Central memory CD8-positive, alpha-beta T cell (primary cell): ENCODE data around the gene RRBP1.

Source experiments
- ATAC-seq: fragments of 150-1000 bp; cut with Tn5 transposase; replicated peaks from 2 replicates; pipeline ENCODE4 v1.10.0; 2022; ENCODE audit warnings: mild to moderate bottlenecking, moderate FRiP score, moderate number of reproducible peaks; ENCODE audit not compliant: poor library complexity, severe bottlenecking; ENCODE audit errors: extremely low read depth
- DNase-seq, 2 donors: peaks; one replicate each; pipeline ENCODE4 v3.0.0; 2021; ENCODE audit warnings: low spot score in 2 of 2
- H3K27ac Mint-ChIP-seq: one replicate; pipeline ENCODE4 v1.8.0; 2022; ENCODE audit warnings: low read depth, mild to moderate bottlenecking, moderate library complexity, mixed read lengths
- H3K27me3 Mint-ChIP-seq: one replicate; pipeline ENCODE4 v1.8.0; 2022; ENCODE audit warnings: mixed read lengths
- H3K36me3 Mint-ChIP-seq: one replicate; pipeline ENCODE4 v1.8.0; 2022; ENCODE audit warnings: mild to moderate bottlenecking, moderate library complexity, mixed read lengths; ENCODE audit not compliant: insufficient read depth
- H3K4me1 Mint-ChIP-seq: one replicate; pipeline ENCODE4 v1.8.0; 2022; ENCODE audit warnings: mixed read lengths
- H3K4me3 Mint-ChIP-seq: one replicate; pipeline ENCODE4 v1.8.0; 2022; ENCODE audit warnings: mild to moderate bottlenecking, moderate library complexity, mixed read lengths
- H3K9me3 Mint-ChIP-seq: one replicate; pipeline ENCODE4 v1.8.0; 2022; ENCODE audit warnings: mixed read lengths

RRBP1 gene

DNA sequence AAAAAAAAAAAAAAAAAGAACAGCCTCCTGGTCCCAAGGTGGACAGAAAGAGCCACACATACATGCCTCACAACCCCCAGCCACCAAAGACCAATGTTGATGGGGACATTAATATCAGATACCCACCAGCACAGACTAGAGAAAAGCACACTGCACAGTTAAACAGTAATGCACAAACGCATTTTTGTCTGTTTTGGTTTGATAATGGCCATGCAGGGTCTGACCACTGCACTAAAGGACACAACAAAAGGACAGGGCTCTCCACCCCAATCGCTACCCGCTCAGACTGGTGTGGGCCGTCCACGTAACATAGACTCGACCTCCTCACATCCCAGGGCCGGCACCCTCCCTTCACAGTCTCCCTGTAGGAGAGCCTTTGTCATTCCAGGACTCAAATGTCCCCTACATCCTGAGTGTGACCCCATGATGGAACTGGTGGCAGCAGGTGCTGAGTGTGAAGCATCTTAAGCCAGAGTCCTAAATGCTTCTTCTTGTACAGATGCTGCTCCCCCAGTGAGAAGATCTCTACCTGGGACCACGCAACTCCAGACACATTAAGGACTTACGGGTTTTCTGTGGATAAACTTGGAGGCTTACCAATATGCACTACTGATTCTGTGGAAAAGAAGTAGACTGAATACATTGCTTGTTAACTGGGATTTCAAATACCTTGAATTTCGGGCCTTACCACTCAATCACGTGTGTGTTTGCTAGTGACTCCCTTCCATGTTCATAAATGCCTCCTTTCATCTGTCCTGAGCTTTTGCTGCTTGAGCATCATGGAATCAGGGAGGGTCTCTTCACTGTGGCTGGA, 28.0 kb downstream of the RRBP1 start:
- H3K9me3 Mint-ChIP-seq = no peaks in the 10 kb centered on the region
- no peak overlapping the region for H3K4me3 Mint-ChIP-seq
- peaks cover 10% of the 10 kb centered on the region for H3K36me3 Mint-ChIP-seq
- H3K27me3 Mint-ChIP-seq = no peaks in the 10 kb centered on the region
- no peak overlapping the region for H3K27ac Mint-ChIP-seq
- ATAC-seq = no peak
- no peak for DNase-seq
- no peaks in the 10 kb centered on the region for H3K4me1 Mint-ChIP-seq

DNA sequence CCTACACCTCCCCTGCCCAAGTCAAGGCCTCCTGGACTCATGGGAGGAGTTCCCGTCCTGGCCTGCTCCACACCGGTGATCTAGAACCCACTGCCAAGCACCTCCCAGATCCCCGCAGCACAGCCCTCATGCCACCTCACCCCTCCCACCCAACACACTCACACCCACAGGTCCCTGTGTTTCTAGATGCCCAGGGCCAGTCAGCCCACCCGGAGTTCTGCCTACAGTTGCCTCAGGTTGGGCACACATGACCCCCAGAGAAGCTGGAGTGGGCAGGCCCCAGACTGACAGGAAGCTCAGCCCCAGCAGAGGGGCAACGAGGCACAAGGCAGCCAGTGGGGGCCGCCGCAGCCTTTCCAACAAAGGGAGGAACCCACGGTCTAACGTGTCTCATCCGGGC, 29.6 kb downstream of the RRBP1 start:
- Mint-ChIP-seq H3K4me1 (no peaks in the 10 kb centered on the region), H3K27ac (no peak overlapping the region), H3K27me3 (no peaks in the 10 kb centered on the region), H3K4me3 (no peak overlapping the region), H3K9me3 (no peaks in the 10 kb centered on the region), H3K36me3 (peaks cover 6% of the 10 kb centered on the region)
- DNase-seq = no peak
- no peak for ATAC-seq

- H3K27me3 Mint-ChIP-seq = no peaks in the 10 kb centered on the region
- H3K4me3 Mint-ChIP-seq = no peak overlapping the region
- peaks cover 5% of the 10 kb centered on the region for H3K36me3 Mint-ChIP-seq
- DNase-seq (no peak), ATAC-seq (no peak)
- H3K27ac Mint-ChIP-seq = no peak overlapping the region
- H3K4me1 Mint-ChIP-seq = no peaks in the 10 kb centered on the region
- H3K9me3 Mint-ChIP-seq = no peaks in the 10 kb centered on the region
These were observed 30.2 kb downstream of the RRBP1 start for GRCh38 chr20:17651760-17652388.

DNA sequence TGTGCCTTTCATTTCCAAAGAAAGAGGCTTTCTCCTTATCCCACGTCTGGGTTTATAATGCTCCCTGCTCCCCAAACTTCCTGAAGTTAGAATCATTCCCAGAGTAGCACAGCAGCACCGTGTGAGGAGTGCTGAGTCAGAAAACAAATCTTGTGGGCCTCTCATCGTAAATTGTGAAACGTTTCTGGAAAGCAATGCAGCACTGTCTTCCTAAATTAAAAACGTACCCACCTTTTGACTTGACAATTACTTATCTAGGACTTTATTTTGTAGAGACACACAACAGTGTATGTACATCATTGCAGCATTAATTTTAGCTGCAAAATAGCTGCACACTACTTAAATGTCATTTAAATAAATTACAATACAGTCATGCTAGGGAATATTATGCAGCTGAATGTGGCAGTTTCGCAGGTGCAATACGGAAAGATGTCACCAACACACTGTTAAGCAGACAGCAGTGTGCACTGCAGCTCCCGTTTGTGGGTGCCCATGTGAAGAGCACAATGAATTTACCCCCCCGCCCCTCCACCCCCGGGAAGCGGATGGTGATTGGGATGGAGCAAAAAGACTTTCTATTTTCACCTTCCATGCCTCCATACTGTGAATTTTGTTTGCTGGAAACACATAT, 30.8 kb downstream of the RRBP1 start:
- Mint-ChIP-seq H3K27ac (no peak overlapping the region), H3K27me3 (no peaks in the 10 kb centered on the region), H3K4me1 (no peaks in the 10 kb centered on the region), H3K9me3 (no peaks in the 10 kb centered on the region), H3K4me3 (no peak overlapping the region), H3K36me3 (peaks cover 5% of the 10 kb centered on the region)
- no peak for ATAC-seq
- DNase-seq = no peak

DNA sequence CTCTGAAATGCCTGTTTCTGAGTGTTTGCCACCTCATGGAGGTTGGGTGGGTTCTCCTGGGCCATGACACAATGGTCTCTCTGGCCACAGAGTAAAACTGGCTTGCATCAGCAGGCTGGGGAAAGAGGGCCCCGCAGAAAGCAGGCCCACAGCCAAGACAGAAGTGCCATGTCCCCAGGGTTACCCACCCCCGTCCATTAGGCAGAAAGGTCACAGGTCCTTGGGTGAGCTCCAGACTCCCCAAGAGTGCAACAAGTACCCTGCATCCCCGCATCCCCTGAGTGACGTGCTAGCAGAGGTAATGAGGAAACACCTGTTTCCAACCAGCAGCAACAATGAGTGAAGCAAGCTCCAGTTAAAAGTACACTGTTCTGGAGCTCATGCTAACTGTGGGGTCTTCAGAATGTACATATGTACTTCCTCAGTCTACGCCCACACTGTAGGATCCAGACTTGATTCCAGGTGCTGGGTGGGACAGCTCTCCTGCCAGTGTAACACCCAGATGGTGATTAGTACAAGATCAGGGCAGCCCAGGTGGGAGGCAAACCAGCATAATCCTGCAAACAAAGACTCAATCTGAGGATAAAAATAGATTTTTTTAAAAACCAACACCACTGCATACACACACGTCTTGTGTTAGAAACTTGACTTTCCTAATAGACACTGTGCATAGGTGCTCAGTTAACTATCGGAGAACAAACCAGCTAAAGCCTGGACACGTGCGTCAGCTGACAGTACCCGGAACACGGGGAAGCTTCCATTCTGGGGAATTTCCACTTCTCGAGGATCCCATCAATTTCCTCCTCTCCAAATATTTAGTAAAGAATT, 31.5 kb downstream of the RRBP1 start:
- no peak overlapping the region for H3K4me3 Mint-ChIP-seq
- ATAC-seq (no peak), DNase-seq (no peak)
- H3K36me3 Mint-ChIP-seq = peaks cover 5% of the 10 kb centered on the region
- no peaks in the 10 kb centered on the region for H3K4me1 Mint-ChIP-seq
- H3K27me3 Mint-ChIP-seq = no peaks in the 10 kb centered on the region
- H3K27ac Mint-ChIP-seq = no peak overlapping the region
- H3K9me3 Mint-ChIP-seq = no peaks in the 10 kb centered on the region

GRCh38 chr20:17648791-17649730, 33.0 kb downstream of the RRBP1 start:
- no peak overlapping the region for H3K27ac Mint-ChIP-seq
- ATAC-seq = no peak
- no peaks in the 10 kb centered on the region for H3K4me1 Mint-ChIP-seq
- H3K4me3 Mint-ChIP-seq = no peak overlapping the region
- no peaks in the 10 kb centered on the region for H3K9me3 Mint-ChIP-seq
- H3K27me3 Mint-ChIP-seq = no peaks in the 10 kb centered on the region
- DNase-seq = no peak
- peaks cover 3% of the 10 kb centered on the region for H3K36me3 Mint-ChIP-seq

DNA sequence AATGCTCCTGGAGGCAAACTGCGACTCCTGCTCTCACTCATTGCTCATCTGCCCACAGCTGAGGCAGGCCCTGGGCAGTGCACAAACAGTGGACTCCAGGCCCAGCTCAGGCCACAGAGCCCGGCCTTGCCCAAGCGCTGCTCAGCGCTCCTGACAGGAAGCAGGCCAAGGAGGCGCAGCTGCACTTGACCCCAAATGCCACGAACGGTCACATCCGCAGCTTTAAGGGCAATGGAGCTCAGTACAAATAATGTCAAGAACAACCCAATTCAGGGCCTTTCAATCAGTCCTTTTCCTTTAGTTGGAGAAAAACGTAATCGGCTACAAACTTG, 33.8 kb downstream of the RRBP1 start:
- H3K9me3 Mint-ChIP-seq = no peaks in the 10 kb centered on the region
- DNase-seq = no peak
- no peaks in the 10 kb centered on the region for H3K27me3 Mint-ChIP-seq
- no peak overlapping the region for H3K27ac Mint-ChIP-seq
- peaks cover 3% of the 10 kb centered on the region for H3K36me3 Mint-ChIP-seq
- ATAC-seq = no peak
- no peak overlapping the region for H3K4me3 Mint-ChIP-seq
- no peaks in the 10 kb centered on the region for H3K4me1 Mint-ChIP-seq

GRCh38 chr20:17647391-17648314, 34.4 kb downstream of the RRBP1 start:
- DNase-seq (no peak), ATAC-seq (no peak)
- Mint-ChIP-seq H3K27ac (peak overlapping the region; percentile 70), H3K27me3 (no peaks in the 10 kb centered on the region), H3K36me3 (peaks cover 2% of the 10 kb centered on the region), H3K4me1 (no peaks in the 10 kb centered on the region), H3K4me3 (no peak overlapping the region), H3K9me3 (no peaks in the 10 kb centered on the region)

GRCh38 chr20:17646961-17647301, 35.1 kb downstream of the RRBP1 start:
- Mint-ChIP-seq H3K36me3 (no peaks in the 10 kb centered on the region), H3K27ac (peak overlapping the region; percentile 70), H3K4me1 (no peaks in the 10 kb centered on the region), H3K27me3 (no peaks in the 10 kb centered on the region), H3K9me3 (no peaks in the 10 kb centered on the region), H3K4me3 (no peak overlapping the region)
- ATAC-seq = no peak
- DNase-seq = no peak

- DNase-seq (no peak), ATAC-seq (no peak)
- no peaks in the 10 kb centered on the region for H3K9me3 Mint-ChIP-seq
- H3K4me3 Mint-ChIP-seq = no peak overlapping the region
- H3K4me1 Mint-ChIP-seq = no peaks in the 10 kb centered on the region
- no peaks in the 10 kb centered on the region for H3K36me3 Mint-ChIP-seq
- no peaks in the 10 kb centered on the region for H3K27me3 Mint-ChIP-seq
- peak overlapping the region; percentile 70 for H3K27ac Mint-ChIP-seq
These were observed 35.7 kb downstream of the RRBP1 start for GRCh38 chr20:17646209-17646960.
